ENCODE results near the gene CRYL1. TPM values are rescaled to one million over a fixed set of nuclear protein-coding genes. Genes with fewer than 3 reads are reported as not detected.

Gene CRYL1
- total and polyA plus RNA-seq, 2 experiments from 2014 or later, result 65.5 to 66.2 TPM

DNA sequence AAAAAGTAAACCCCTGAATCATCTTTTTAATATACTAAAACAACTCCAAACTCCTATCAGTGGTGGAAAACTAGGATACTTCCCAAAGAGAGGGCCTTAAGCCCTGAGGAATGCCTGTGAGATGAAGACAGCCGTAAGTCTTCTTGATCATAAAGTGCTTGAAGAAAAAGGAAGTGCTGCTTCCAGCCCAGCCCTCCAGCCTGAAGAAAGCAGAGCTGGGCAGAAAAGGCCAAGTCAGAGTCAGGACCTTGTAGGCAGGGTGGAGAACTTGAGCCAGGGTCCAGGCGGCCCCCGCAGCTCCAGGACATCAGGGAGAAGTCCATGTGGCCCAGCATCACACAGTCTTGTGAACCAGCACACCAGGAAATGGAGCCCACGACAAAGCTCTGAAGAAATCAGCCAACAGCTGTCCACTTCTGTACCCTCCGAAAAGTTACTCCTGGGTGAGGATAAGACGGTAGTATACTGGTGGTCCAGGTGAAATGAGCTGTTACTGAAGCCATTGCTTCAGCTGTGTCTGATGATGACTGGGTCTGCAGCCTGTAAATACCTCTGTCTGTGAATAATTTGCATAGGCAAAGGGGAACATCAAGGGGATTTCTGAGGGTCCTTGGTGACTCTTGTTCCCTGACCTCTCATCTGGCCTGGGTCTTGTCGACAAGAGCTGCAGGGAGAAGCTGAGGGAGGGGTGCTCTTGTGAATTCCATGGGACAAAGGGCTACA, 18.7 kb upstream of the CRYL1 start:
- Histone ChIP-seq H3K4me3 (no peak overlapping the region), H3K4me1 (ENCODE audit: insufficient read depth) (peaks cover 12% of the 10 kb centered on the region), H4K20me1 (ENCODE audit: insufficient read depth, poor library complexity, severe bottlenecking) (no peaks in the 10 kb centered on the region), H3K79me2 (no peaks in the 10 kb centered on the region), H3K4me2 (no peak overlapping the region), H3K9me3 (ENCODE audit: low read depth) (no peaks in the 10 kb centered on the region), H2AFZ (no peak overlapping the region), H3K9me2 (replicated peaks; ENCODE audit: insufficient read depth) (no peaks in the 10 kb centered on the region), H3K27me3 (no peaks in the 10 kb centered on the region), H3K36me3 (replicated peaks; ENCODE audit: insufficient read depth, low read depth) (no peaks in the 10 kb centered on the region), H3K27ac (no peak overlapping the region)
- TF ChIP-seq EZH2phosphoT487 (IDR thresholded peaks at IDR 0.05; ENCODE audit: low read depth, severe bottlenecking, unreplicated experiment), result no peak
- DNase-seq (ENCODE audit: low spot score), result no peak
- 82% methylated on average over 7 of the region's 7 CpGs for WGBS (ENCODE audit: low lambda C conversion rate, missing lambda C conversion rate)

DNA sequence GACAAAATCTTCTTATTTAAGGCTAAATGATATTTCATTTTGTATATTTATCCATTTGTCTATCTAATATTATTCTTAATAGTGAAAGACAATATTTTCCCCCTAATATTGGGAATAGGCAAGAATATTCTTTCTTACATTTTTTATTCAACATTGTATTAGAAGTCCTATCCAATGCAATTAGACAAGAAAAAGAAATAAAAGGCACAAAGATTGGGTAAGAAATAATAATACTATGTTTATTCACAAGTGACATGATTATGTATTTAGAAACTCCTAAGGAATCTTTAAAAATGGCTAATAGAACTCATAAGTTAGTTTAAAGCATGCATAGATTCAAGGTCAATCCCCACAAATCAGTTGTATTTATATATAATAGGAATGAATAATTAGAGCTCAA, 11.3 kb upstream of the CRYL1 start:
- Histone ChIP-seq H4K20me1 (ENCODE audit: insufficient read depth, poor library complexity, severe bottlenecking) (no peaks in the 10 kb centered on the region), H3K9me3 (ENCODE audit: low read depth) (no peaks in the 10 kb centered on the region), H3K36me3 (replicated peaks; ENCODE audit: insufficient read depth, low read depth) (no peaks in the 10 kb centered on the region), H3K79me2 (no peaks in the 10 kb centered on the region), H3K27me3 (no peaks in the 10 kb centered on the region), H2AFZ (no peak overlapping the region), H3K4me3 (no peak overlapping the region), H3K27ac (no peak overlapping the region), H3K4me2 (no peak overlapping the region), H3K4me1 (ENCODE audit: insufficient read depth) (no peaks in the 10 kb centered on the region), H3K9me2 (replicated peaks; ENCODE audit: insufficient read depth) (no peaks in the 10 kb centered on the region)
- no peak for DNase-seq (ENCODE audit: low spot score)
- no peak for TF ChIP-seq EZH2phosphoT487 (IDR thresholded peaks at IDR 0.05; ENCODE audit: low read depth, severe bottlenecking, unreplicated experiment)
- TF ChIP-seq, protein P1, sequence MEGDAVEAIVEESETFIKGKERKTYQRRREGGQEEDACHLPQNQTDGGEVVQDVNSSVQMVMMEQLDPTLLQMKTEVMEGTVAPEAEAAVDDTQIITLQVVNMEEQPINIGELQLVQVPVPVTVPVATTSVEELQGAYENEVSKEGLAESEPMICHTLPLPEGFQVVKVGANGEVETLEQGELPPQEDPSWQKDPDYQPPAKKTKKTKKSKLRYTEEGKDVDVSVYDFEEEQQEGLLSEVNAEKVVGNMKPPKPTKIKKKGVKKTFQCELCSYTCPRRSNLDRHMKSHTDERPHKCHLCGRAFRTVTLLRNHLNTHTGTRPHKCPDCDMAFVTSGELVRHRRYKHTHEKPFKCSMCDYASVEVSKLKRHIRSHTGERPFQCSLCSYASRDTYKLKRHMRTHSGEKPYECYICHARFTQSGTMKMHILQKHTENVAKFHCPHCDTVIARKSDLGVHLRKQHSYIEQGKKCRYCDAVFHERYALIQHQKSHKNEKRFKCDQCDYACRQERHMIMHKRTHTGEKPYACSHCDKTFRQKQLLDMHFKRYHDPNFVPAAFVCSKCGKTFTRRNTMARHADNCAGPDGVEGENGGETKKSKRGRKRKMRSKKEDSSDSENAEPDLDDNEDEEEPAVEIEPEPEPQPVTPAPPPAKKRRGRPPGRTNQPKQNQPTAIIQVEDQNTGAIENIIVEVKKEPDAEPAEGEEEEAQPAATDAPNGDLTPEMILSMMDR (IDR thresholded peaks at IDR 0.05; ENCODE audit: poor library complexity), result no peak
- no peak for TF ChIP-seq EZH2 (IDR thresholded peaks at IDR 0.05; ENCODE audit: borderline replicate concordance)

DNA sequence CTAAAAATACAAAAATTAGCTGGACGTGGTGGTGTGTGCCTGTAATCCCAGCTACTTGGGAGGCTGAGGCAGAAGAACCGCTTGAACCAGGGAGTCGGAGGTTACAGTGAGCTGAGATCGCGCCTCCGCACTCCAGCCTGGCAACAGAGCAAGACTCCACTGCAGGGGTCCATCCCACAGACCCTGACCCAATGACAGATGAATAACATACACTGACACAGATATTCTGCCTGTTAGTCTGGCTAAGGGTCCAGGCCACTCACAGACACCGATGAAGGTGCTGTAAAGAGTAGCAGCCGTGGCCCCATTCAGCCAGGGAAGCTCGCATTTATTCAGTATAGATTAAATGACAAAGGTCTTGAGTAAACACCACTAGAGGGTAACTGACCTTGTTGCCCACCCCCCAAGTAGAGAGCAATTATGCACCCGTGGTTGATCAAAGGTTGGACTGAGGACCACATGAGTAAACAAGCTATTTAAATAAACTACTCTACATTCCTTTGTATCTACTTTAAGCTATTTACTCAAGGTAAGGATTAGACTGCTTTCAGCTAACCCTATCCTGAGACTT, 8.5 kb upstream of the CRYL1 start:
- Histone ChIP-seq H3K36me3 (replicated peaks; ENCODE audit: insufficient read depth, low read depth) (no peaks in the 10 kb centered on the region), H3K9me2 (replicated peaks; ENCODE audit: insufficient read depth) (no peaks in the 10 kb centered on the region), H3K79me2 (no peaks in the 10 kb centered on the region), H3K4me2 (no peak overlapping the region), H3K4me3 (no peak overlapping the region), H3K27ac (no peak overlapping the region), H3K9me3 (ENCODE audit: low read depth) (no peaks in the 10 kb centered on the region), H3K27me3 (no peaks in the 10 kb centered on the region), H4K20me1 (ENCODE audit: insufficient read depth, poor library complexity, severe bottlenecking) (no peaks in the 10 kb centered on the region), H3K4me1 (ENCODE audit: insufficient read depth) (no peaks in the 10 kb centered on the region), H2AFZ (no peak overlapping the region)
- TF ChIP-seq, protein P1 (IDR thresholded peaks at IDR 0.05; ENCODE audit: poor library complexity), result no peak
- TF ChIP-seq EZH2 (IDR thresholded peaks at IDR 0.05; ENCODE audit: borderline replicate concordance), result no peak
- TF ChIP-seq EZH2phosphoT487 (IDR thresholded peaks at IDR 0.05; ENCODE audit: low read depth, severe bottlenecking, unreplicated experiment), result no peak
- DNase-seq (ENCODE audit: low spot score), result no peak
- WGBS (ENCODE audit: low lambda C conversion rate, missing lambda C conversion rate), result 83% methylated on average over 10 of the region's 10 CpGs

GRCh38 chr13:20528452-20528851, 2.8 kb upstream of the CRYL1 start:
- no peaks in the 10 kb centered on the region for H3K9me3 ChIP-seq (ENCODE audit: low read depth)
- DNase-seq (ENCODE audit: low spot score), result no peak
- no peaks in the 10 kb centered on the region for H3K36me3 ChIP-seq (replicated peaks; ENCODE audit: insufficient read depth, low read depth)
- no peaks in the 10 kb centered on the region for H3K9me2 ChIP-seq (replicated peaks; ENCODE audit: insufficient read depth)
- peaks cover 18% of the 10 kb centered on the region for H3K4me1 ChIP-seq (ENCODE audit: insufficient read depth)
- WGBS (ENCODE audit: low lambda C conversion rate, missing lambda C conversion rate), result 84% methylated on average over 2 of the region's 2 CpGs
- no peaks in the 10 kb centered on the region for H3K27me3 ChIP-seq
- no peak overlapping the region for H3K4me2 ChIP-seq
- H3K79me2 ChIP-seq, result peaks cover 20% of the 10 kb centered on the region
- H2AFZ ChIP-seq, result no peak overlapping the region
- no peak overlapping the region for H3K4me3 ChIP-seq
- TF ChIP-seq EZH2phosphoT487 (IDR thresholded peaks at IDR 0.05; ENCODE audit: low read depth, severe bottlenecking, unreplicated experiment) (no peak), EZH2 (IDR thresholded peaks at IDR 0.05; ENCODE audit: borderline replicate concordance) (no peak)
- TF ChIP-seq, protein P1 (IDR thresholded peaks at IDR 0.05; ENCODE audit: poor library complexity), result no peak
- no peaks in the 10 kb centered on the region for H4K20me1 ChIP-seq (ENCODE audit: insufficient read depth, poor library complexity, severe bottlenecking)
- H3K27ac ChIP-seq, result no peak overlapping the region
